ENCODE data around the gene LHFPL5. TPM values are rescaled to one million over a fixed set of nuclear protein-coding genes. Genes with fewer than 3 reads are reported as not detected.

The LHFPL5 gene
- total RNA-seq, 2 experiments from 2014 or later = not detected

- CTCF ChIA-PET = no interaction called here
- POLR2A ChIA-PET = no interaction called here
These were observed 16.6 kb upstream of the LHFPL5 start for GRCh38 chr6:35788423-35788982.

DNA sequence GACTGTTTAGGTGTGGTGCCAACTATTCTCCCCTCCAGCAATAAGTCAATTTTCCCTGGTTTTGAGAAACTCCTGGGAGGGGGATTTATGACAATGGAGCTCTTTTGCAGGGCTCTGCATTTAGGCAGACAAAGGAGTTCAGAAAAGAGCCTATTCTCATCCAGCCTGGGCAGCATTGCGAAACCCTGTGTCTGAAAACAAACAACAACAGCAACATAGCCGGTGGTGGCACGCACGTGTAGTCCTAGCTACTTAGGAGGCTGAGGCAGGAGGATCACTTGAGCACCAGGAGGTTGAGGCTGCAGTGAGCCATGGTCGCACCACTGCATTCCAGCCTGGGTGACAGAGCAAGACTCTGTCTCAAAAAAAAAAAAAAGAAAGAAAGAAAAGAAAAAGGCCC lies 14.5 kb upstream of the LHFPL5 start:
- ChIA-PET CTCF (no interaction called here), POLR2A (no interaction called here)

- ChIA-PET POLR2A (no interaction called here), CTCF (no interaction called here)
These were observed 10.4 kb upstream of the LHFPL5 start for GRCh38 chr6:35794536-35795452.

DNA sequence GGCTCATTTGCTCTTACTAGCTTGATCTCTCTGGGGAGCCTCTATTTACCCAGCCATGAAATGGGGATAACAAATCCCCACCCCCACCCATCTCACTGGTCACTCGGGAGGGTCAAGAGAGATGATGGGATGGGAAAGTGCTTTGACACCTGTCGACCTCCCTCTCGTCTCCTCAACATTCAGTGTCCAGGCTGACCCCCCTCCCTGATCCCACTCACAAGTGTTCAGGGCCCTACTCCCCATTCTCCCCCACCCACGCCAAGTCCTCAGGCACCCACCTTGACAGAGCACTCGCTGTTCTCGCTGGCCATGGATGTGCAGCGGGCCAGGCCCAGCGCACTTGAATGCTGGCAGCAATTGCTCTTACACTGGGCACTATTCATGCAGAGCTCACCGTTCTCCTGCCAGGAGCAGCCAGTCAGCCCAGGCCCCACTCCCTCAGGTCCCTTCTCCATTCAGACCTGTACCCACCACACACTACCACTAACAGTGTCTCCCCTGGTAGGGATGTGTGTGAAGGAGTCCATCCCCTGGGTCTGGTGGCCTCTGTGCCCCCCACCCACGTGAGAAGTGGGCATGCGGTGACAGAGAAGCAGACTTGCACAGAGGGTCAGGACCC lies 9.6 kb upstream of the LHFPL5 start:
- POLR2A ChIA-PET = no interaction called here
- CTCF ChIA-PET = no interaction called here

GRCh38 chr6:35796236-35796635 lies 8.9 kb upstream of the LHFPL5 start:
- POLR2A ChIA-PET = no interaction called here
- CTCF ChIA-PET = no interaction called here

DNA sequence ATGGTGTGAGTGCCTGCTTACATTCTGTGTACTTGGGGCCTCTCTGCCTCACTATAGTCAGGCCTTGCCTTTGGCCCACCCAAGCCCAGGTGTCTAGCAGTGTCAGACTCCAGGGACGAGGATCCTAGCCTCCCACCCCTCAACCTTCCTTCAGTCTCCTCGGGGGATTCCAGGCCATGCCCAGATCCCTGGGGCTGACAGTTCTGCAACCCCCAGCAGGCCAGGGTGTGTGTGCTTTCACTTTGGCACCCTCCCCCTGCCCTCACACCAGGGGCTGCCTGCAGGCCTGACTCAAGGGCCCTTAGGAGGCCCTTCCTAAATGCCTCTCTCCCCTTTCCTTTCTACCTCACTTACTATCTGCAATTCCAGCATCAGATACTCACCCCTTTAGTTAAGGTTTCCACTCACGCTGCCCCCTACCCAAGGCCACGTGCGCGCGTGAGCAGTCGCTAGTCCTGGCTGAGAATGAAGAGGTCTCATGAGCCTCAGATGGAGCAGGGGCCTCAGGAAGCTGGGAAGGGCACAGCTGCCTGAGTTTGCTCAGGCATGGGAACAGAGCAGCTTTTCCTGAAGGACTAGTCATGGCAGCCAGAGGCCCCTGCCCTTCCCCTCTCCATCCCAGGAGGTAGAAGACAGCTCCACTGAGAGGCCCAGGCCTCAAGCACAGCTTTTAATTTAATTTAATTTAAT lies 7.2 kb upstream of the LHFPL5 start:
- CTCF ChIA-PET = no interaction called here

DNA sequence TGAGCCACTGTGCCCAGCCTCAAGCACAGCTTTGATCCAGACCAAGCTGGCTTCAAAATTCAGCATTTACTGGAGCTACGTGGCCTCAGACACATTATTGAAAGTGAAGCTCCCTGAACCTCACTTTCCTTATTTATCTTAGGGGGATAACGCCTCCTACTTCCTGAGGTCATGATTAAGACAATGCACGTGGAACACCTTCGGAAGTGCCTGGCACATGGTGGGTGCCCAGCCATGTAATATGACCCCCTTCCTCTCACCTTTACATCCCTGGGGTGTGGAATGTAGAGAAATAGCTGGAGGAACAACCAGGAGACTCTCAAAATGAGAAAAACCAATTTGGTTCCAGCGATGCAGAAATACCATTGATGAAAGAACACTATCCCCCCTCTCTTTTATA lies 6.4 kb upstream of the LHFPL5 start:
- ChIA-PET CTCF (no interaction called here), POLR2A (no interaction called here)

More for the DNA sequence above, 7.2 kb upstream of the LHFPL5 start:
- POLR2A ChIA-PET = no interaction called here

- ChIA-PET CTCF (no interaction called here), POLR2A (no interaction called here)
These were observed 4.0 kb upstream of the LHFPL5 start for GRCh38 chr6:35801148-35801547.

- ChIA-PET POLR2A (no interaction called here), CTCF (no interaction called here)
These were observed 3.5 kb downstream of the LHFPL5 start for GRCh38 chr6:35808688-35809087.

- ChIA-PET CTCF (no interaction called here), POLR2A (no interaction called here)
These were observed 4.7 kb downstream of the LHFPL5 start for GRCh38 chr6:35809809-35810208.

DNA sequence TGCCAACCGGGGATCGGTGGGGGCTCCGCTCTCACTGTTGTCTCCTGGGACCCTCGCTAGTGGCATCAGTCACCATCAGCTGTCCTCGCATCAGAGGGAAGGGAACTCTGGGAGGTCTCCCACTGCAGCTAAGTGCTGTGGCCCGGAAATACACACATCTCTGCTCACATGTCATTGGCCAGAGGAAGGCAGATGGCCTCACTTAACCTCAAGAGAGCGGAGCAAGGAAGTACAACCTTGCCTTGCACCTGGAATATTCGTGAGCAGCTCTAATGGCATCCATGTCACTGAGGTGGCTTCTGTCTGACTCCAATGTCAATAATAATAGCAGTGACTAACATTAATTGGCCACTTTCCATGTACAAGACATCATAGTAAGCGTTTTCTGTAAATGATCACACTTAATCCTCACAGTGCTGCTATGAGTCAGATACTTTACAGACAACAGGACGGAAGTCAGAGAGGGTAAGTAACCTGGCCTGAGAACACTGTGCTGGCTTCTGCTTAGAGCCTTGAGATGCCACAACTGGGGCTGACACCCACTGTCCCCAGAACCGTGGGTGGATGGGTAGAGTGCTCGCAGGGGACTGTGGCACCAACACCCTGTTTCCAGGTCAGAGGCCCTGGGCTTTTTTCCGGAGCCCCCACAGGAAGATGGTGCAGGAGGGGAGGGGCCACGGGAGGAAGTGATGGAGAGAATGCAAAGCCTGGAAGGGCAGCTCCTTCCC lies 6.0 kb downstream of the LHFPL5 start:
- ChIA-PET CTCF (no interaction called here), POLR2A (no interaction called here)

DNA sequence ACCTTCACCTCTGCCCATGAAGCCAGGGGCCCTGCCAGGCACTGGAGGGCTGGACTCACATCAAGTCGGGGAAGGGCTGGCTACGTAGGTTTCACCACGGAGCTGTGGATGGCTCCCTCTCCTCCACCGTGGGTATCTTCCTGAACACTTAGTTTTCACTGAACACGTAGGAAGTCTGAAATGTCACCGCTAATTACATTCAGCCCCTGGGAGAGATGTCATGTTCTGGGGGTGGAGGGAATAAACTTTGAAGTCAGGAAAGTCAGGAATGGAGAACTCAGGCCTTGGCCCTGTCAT lies 6.5 kb downstream of the LHFPL5 start:
- POLR2A ChIA-PET = no interaction called here
- CTCF ChIA-PET = no interaction called here

DNA sequence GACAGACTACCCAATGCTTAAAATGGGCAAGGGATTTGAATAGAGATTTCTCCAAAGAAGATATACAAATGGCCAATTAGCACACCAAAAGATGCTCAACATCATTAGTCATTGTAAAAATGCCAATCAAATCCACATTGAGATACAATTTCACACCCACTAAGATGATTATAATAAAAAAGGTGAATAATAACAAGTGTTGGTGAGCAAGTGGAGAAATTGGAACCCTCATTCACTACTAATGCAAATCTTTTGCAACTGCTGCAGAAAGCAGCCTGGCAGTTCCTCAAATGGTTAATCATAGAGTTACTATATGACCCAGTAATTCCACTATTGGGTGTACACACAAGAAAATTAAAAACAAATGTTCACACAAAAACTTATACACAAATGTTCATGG lies 12.4 kb downstream of the LHFPL5 start:
- ChIA-PET CTCF (no interaction called here), POLR2A (no interaction called here)

DNA sequence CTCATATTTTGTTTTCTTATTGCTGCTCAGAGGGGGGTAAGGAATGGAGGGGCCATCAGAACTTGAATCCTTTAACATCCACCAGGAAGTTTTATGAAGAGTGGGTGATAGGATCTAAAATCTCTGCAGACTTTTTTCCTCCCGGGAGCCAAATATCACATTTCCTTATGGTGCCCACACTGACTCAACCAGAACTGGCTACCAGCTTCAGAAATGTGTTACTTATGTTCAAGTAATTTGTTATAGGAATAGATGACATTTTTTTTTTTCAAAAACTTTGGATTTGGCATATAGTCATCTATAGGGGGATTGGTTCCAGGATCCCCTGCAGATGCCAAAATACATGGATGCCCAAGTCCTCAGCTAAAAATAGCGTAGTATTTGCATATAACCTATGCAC lies 18.4 kb downstream of the LHFPL5 start:
- POLR2A ChIA-PET = no interaction called here

GRCh38 chr6:35824552-35825192 lies 19.5 kb downstream of the LHFPL5 start:
- POLR2A ChIA-PET = no interaction called here

More for the DNA sequence above, 18.4 kb downstream of the LHFPL5 start:
- CTCF ChIA-PET = no interaction called here

GRCh38 chr6:35829306-35829705 lies 24.2 kb downstream of the LHFPL5 start:
- ChIA-PET POLR2A (no interaction called here), CTCF (no interaction called here)

More at GRCh38 chr6:35824552-35825192, 19.5 kb downstream of the LHFPL5 start:
- CTCF ChIA-PET = no interaction called here

- CTCF ChIA-PET = no interaction called here
- POLR2A ChIA-PET = no interaction called here
These were observed 26.3 kb downstream of the LHFPL5 start for GRCh38 chr6:35831257-35832007.

GRCh38 chr6:35833536-35833935 lies 28.4 kb downstream of the LHFPL5 start:
- POLR2A ChIA-PET = no interaction called here
- CTCF ChIA-PET = no interaction called here

GRCh38 chr6:35839019-35839418 lies 33.9 kb downstream of the LHFPL5 start:
- ChIA-PET CTCF (no interaction called here), POLR2A (no interaction called here)
